Aorta (tissue), 4 donors: ENCODE data around the gene PATE4. TPM values are rescaled to one million over a fixed set of nuclear protein-coding genes. Genes with fewer than 3 reads are reported as not detected.

Source experiments
- polyA plus RNA-seq, 2 donors: library from polyadenylated mRNA; stranded (reverse); fragments of 200-250 nt; gene quantifications; one replicate each; pipeline ENCODE4 v1.2.3, GENCODE V29; 2013
- total RNA-seq, 2 donors: library from RNA; stranded (reverse); fragmentation: NEBNext Ultra II Directional; extraction: Animal tissue kit (Norgen Biotek cat#: 25700); gene quantifications; one replicate each; pipeline ENCODE4 v1.2.1, GENCODE V29; 2021
- donor health status: healthy with polysubstance abuse.
- donor health status: Bipolar disorder and iron deficiency.
- donor health status: DM: no; HTN: no; CAD: no.
- donor health status: DM: yes; HTN: yes; CAD: no.

PATE4 gene
- total and polyA plus RNA-seq, 4 donors = 0.50 TPM; not detected in 3

Other genes with a start within 250 kb of the PATE4 start
- gene STT3A, start 240.5 kb upstream of the PATE4 start, total RNA-seq = 100 to 1,000 TPM; 105 to 112 TPM
- 10 to 100 TPM; 19.8 to 61.4 TPM for gene STT3A, start 240.5 kb upstream of the PATE4 start, polyA plus RNA-seq
- gene CHEK1, start 208.2 kb upstream of the PATE4 start, total RNA-seq = 1 to 10 TPM; 4.3 to 6.2 TPM
- 1 to 10 TPM; 2.1 to 2.7 TPM for gene CHEK1, start 208.2 kb upstream of the PATE4 start, polyA plus RNA-seq
- not detected for gene ACRV1, start 152.5 kb upstream of the PATE4 start, total RNA-seq
- not detected for gene ACRV1, start 152.5 kb upstream of the PATE4 start, polyA plus RNA-seq
- gene PATE1, start 87.0 kb upstream of the PATE4 start, total RNA-seq = not detected
- not detected for gene PATE1, start 87.0 kb upstream of the PATE4 start, polyA plus RNA-seq
- gene PATE2, start 54.5 kb upstream of the PATE4 start, total RNA-seq = not detected
- not detected for gene PATE2, start 54.5 kb upstream of the PATE4 start, polyA plus RNA-seq
- gene PATE3, start 45.2 kb upstream of the PATE4 start, total RNA-seq = not detected
- gene PATE3, start 45.2 kb upstream of the PATE4 start, polyA plus RNA-seq = not detected
- 1 to 10 TPM; 3.3 to 3.6 TPM for gene HYLS1, start 54.4 kb downstream of the PATE4 start, total RNA-seq
- gene HYLS1, start 54.4 kb downstream of the PATE4 start, polyA plus RNA-seq = 1 to 10 TPM; 2.7 to 4.5 TPM
- 1 to 10 TPM; 8.8 to 9.4 TPM for gene PUS3, start 69.9 kb downstream of the PATE4 start, total RNA-seq
- gene PUS3, start 69.9 kb downstream of the PATE4 start, polyA plus RNA-seq = 1 to 10 TPM; 8.0 to 8.1 TPM
- gene DDX25, start 71.2 kb downstream of the PATE4 start, total RNA-seq = under 1 TPM in 1 of 2 donors, not detected in 1; 0.30 TPM
- not detected for gene DDX25, start 71.2 kb downstream of the PATE4 start, polyA plus RNA-seq
- under 1 TPM in 1 of 2 donors, not detected in 1; 0.48 TPM for gene VSIG10L2, start 112.7 kb downstream of the PATE4 start, total RNA-seq
- not detected for gene VSIG10L2, start 112.7 kb downstream of the PATE4 start, polyA plus RNA-seq
- gene CDON, start 229.6 kb downstream of the PATE4 start, total RNA-seq = 10 to 100 TPM in 1 of 2 donors, 1 to 10 TPM in 1; 8.1 to 50.3 TPM
- under 1 TPM; 0.49 to 0.88 TPM for gene CDON, start 229.6 kb downstream of the PATE4 start, polyA plus RNA-seq